HL-60 (cell line): ENCODE results near the gene PALS2.

Experiments
- POLR2AphosphoS5 ChIP-seq: IDR thresholded peaks from 2 replicates; pipeline ENCODE4 v1.6.1; 2012; ENCODE audit warnings: low read depth
- TF ChIP-seq, protein P1 (sequence below): IDR thresholded peaks from one replicate; pipeline ENCODE4 v1.5.1; 2011; ENCODE audit warnings: low read length, control low read depth, inconsistent platforms; ENCODE audit not compliant: insufficient read depth
- TF ChIP-seq, protein P2 (sequence below): IDR thresholded peaks from 2 replicates; pipeline ENCODE4 v1.6.1; 2012; ENCODE audit warnings: low read depth; ENCODE audit not compliant: insufficient replicate concordance

DNA sequence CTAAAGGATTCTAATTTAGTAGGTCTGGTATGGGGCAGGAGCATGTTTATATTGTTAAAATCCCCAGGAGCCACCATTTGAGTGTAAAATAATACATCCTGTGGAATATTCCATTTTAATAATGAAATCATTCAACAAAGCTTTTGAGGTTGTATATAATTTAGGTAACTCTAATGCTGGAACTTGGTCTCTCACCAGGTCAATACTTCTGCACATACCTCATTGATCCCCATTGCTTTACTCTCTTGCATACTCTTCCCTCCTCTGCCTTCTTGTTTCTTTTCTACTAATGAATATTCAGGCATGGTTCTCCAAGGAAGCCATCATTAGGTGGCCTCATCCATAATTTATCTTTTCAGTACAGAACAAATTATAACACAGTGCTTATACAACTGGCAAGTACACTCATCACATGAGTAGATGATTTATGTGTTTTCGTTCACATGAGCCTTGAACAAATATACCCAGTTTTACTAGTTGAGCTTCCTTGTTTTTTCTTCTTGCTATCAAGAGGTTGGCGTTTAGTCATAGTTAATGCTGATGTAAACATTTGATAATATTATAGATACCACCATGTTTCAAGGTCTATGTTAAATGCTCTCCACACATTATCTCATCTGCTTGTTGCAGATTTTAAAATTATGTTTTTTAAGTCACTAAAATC lies 7.2 kb downstream of the PALS2 start:
- TF ChIP-seq, protein P1, sequence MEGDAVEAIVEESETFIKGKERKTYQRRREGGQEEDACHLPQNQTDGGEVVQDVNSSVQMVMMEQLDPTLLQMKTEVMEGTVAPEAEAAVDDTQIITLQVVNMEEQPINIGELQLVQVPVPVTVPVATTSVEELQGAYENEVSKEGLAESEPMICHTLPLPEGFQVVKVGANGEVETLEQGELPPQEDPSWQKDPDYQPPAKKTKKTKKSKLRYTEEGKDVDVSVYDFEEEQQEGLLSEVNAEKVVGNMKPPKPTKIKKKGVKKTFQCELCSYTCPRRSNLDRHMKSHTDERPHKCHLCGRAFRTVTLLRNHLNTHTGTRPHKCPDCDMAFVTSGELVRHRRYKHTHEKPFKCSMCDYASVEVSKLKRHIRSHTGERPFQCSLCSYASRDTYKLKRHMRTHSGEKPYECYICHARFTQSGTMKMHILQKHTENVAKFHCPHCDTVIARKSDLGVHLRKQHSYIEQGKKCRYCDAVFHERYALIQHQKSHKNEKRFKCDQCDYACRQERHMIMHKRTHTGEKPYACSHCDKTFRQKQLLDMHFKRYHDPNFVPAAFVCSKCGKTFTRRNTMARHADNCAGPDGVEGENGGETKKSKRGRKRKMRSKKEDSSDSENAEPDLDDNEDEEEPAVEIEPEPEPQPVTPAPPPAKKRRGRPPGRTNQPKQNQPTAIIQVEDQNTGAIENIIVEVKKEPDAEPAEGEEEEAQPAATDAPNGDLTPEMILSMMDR, result no peak
- no peak for TF ChIP-seq POLR2AphosphoS5
- TF ChIP-seq, protein P2, sequence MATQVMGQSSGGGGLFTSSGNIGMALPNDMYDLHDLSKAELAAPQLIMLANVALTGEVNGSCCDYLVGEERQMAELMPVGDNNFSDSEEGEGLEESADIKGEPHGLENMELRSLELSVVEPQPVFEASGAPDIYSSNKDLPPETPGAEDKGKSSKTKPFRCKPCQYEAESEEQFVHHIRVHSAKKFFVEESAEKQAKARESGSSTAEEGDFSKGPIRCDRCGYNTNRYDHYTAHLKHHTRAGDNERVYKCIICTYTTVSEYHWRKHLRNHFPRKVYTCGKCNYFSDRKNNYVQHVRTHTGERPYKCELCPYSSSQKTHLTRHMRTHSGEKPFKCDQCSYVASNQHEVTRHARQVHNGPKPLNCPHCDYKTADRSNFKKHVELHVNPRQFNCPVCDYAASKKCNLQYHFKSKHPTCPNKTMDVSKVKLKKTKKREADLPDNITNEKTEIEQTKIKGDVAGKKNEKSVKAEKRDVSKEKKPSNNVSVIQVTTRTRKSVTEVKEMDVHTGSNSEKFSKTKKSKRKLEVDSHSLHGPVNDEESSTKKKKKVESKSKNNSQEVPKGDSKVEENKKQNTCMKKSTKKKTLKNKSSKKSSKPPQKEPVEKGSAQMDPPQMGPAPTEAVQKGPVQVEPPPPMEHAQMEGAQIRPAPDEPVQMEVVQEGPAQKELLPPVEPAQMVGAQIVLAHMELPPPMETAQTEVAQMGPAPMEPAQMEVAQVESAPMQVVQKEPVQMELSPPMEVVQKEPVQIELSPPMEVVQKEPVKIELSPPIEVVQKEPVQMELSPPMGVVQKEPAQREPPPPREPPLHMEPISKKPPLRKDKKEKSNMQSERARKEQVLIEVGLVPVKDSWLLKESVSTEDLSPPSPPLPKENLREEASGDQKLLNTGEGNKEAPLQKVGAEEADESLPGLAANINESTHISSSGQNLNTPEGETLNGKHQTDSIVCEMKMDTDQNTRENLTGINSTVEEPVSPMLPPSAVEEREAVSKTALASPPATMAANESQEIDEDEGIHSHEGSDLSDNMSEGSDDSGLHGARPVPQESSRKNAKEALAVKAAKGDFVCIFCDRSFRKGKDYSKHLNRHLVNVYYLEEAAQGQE, result no peak
